ENCODE results near the gene CGRRF1. TPM values are rescaled to one million over a fixed set of nuclear protein-coding genes. Genes with fewer than 3 reads are reported as not detected.

Gene CGRRF1
- total and polyA plus RNA-seq, 9 of the 15 experiments (the other 6 are each of a cell fraction or from before 2014, with no cell fraction given) = 2.8 to 15.8 (median 4.6) TPM

DNA sequence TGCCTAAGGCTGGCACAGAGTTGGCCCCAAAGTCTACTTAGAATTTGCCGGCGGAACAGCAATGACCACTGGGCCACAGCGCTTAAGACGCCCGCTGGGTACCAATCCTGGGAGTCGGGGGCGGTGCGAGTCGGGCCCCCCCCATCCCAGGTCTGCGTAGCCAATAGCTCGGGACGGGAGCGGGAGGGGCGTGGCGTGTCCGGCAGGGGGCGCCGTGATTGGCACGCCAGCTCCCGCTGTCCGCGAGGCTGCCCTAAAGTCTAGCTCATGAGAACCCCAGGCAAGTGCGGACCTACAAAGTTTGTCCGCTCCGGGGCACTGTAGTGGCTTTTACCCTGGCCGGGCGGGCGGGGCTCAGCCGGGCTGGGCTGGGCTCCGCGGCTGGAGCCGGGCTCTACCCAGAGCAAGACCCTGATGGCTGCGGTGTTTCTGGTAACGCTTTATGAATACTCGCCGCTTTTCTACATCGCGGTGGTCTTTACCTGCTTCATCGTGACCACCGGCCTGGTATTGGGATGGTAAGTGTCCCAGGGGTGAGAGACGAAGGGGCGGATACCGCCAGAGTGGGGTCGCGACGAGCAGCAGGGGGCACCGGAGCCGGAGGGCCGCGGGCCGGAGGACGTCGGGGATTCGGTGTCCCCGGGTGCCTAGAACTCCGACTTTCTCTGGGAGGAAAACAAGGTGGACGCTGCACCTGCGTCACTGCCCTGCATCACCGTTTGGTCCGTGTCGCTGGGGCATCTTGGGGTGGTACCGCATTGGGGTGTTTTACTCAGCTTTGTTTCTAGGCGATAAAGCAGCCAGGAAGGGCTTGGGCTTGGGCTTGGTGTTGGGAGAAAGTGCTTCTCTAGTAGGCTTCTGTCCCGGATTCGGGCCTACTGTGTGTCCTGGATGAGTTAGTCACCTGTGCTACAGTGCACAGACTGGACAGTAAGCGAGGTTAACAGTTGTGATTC lies at the start of gene CGRRF1 (continued):
- TF ChIP-seq PHF21A (IDR thresholded peaks at IDR 0.05; ENCODE audit: borderline replicate concordance, low read depth) (no peak), ZBTB1 (CRISPR knock-in tag; IDR thresholded peaks at IDR 0.05; ENCODE audit: borderline replicate concordance, low read depth) (no peak), ZNF431 (CRISPR knock-in tag; IDR thresholded peaks at IDR 0.05) (0 out of 2 replicates have a peak, but pooled peaks have one; percentile 27), TOE1 (IDR thresholded peaks at IDR 0.05; ENCODE audit: borderline replicate concordance) (peak; percentile 82; the same call in 1 of the 2 replicates), TOE1 (CRISPR knock-in tag; IDR thresholded peaks at IDR 0.05; ENCODE audit: borderline replicate concordance, low read depth) (no peak), RBBP5 (IDR thresholded peaks at IDR 0.05; ENCODE audit: borderline replicate concordance, insufficient read depth, low read length, poor library complexity, severe bottlenecking) (peak; percentile 65), POLR2A (conservative IDR thresholded peaks at IDR 0.05) (peak; percentile 52; the same call in 1 of the 2 replicates), GABPB1 (CRISPR knock-in tag; IDR thresholded peaks at IDR 0.05) (peak; percentile 54; the same call in 1 of the 2 replicates), CTBP1 (IDR thresholded peaks at IDR 0.05; ENCODE audit: borderline replicate concordance) (peak; percentile 84; the same call in 1 of the 2 replicates)
- TF ChIP-seq, protein P1, sequence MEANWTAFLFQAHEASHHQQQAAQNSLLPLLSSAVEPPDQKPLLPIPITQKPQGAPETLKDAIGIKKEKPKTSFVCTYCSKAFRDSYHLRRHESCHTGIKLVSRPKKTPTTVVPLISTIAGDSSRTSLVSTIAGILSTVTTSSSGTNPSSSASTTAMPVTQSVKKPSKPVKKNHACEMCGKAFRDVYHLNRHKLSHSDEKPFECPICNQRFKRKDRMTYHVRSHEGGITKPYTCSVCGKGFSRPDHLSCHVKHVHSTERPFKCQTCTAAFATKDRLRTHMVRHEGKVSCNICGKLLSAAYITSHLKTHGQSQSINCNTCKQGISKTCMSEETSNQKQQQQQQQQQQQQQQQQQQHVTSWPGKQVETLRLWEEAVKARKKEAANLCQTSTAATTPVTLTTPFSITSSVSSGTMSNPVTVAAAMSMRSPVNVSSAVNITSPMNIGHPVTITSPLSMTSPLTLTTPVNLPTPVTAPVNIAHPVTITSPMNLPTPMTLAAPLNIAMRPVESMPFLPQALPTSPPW (CRISPR knock-in tag; IDR thresholded peaks at IDR 0.05) = peak; percentile 92
- TF ChIP-seq, protein P2, sequence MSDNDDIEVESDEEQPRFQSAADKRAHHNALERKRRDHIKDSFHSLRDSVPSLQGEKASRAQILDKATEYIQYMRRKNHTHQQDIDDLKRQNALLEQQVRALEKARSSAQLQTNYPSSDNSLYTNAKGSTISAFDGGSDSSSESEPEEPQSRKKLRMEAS (CRISPR knock-in tag; IDR thresholded peaks at IDR 0.05) = peak; percentile 35; the same call in 1 of the 2 replicates
- TF ChIP-seq, protein P3, sequence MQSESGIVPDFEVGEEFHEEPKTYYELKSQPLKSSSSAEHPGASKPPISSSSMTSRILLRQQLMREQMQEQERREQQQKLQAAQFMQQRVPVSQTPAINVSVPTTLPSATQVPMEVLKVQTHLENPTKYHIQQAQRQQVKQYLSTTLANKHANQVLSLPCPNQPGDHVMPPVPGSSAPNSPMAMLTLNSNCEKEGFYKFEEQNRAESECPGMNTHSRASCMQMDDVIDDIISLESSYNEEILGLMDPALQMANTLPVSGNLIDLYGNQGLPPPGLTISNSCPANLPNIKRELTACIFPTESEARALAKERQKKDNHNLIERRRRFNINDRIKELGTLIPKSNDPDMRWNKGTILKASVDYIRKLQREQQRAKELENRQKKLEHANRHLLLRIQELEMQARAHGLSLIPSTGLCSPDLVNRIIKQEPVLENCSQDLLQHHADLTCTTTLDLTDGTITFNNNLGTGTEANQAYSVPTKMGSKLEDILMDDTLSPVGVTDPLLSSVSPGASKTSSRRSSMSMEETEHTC (IDR thresholded peaks at IDR 0.05) = no peak
- TF ChIP-seq, protein P4, sequence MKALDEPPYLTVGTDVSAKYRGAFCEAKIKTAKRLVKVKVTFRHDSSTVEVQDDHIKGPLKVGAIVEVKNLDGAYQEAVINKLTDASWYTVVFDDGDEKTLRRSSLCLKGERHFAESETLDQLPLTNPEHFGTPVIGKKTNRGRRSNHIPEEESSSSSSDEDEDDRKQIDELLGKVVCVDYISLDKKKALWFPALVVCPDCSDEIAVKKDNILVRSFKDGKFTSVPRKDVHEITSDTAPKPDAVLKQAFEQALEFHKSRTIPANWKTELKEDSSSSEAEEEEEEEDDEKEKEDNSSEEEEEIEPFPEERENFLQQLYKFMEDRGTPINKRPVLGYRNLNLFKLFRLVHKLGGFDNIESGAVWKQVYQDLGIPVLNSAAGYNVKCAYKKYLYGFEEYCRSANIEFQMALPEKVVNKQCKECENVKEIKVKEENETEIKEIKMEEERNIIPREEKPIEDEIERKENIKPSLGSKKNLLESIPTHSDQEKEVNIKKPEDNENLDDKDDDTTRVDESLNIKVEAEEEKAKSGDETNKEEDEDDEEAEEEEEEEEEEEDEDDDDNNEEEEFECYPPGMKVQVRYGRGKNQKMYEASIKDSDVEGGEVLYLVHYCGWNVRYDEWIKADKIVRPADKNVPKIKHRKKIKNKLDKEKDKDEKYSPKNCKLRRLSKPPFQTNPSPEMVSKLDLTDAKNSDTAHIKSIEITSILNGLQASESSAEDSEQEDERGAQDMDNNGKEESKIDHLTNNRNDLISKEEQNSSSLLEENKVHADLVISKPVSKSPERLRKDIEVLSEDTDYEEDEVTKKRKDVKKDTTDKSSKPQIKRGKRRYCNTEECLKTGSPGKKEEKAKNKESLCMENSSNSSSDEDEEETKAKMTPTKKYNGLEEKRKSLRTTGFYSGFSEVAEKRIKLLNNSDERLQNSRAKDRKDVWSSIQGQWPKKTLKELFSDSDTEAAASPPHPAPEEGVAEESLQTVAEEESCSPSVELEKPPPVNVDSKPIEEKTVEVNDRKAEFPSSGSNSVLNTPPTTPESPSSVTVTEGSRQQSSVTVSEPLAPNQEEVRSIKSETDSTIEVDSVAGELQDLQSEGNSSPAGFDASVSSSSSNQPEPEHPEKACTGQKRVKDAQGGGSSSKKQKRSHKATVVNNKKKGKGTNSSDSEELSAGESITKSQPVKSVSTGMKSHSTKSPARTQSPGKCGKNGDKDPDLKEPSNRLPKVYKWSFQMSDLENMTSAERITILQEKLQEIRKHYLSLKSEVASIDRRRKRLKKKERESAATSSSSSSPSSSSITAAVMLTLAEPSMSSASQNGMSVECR (CRISPR knock-in tag; IDR thresholded peaks at IDR 0.05) = 0 out of 2 replicates have a peak, but pooled peaks have one; percentile 30
- TF ChIP-seq, protein P5, sequence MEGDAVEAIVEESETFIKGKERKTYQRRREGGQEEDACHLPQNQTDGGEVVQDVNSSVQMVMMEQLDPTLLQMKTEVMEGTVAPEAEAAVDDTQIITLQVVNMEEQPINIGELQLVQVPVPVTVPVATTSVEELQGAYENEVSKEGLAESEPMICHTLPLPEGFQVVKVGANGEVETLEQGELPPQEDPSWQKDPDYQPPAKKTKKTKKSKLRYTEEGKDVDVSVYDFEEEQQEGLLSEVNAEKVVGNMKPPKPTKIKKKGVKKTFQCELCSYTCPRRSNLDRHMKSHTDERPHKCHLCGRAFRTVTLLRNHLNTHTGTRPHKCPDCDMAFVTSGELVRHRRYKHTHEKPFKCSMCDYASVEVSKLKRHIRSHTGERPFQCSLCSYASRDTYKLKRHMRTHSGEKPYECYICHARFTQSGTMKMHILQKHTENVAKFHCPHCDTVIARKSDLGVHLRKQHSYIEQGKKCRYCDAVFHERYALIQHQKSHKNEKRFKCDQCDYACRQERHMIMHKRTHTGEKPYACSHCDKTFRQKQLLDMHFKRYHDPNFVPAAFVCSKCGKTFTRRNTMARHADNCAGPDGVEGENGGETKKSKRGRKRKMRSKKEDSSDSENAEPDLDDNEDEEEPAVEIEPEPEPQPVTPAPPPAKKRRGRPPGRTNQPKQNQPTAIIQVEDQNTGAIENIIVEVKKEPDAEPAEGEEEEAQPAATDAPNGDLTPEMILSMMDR (IDR thresholded peaks at IDR 0.05 in 2 of 3, conservative IDR thresholded peaks at IDR 0.05 in 1 of 3; ENCODE audit: insufficient read depth in 2 of 3, low read depth in 1 of 3, low read length in 3 of 3) = peak; percentile 44 to 60 (median 46)
- TF ChIP-seq, protein P6, sequence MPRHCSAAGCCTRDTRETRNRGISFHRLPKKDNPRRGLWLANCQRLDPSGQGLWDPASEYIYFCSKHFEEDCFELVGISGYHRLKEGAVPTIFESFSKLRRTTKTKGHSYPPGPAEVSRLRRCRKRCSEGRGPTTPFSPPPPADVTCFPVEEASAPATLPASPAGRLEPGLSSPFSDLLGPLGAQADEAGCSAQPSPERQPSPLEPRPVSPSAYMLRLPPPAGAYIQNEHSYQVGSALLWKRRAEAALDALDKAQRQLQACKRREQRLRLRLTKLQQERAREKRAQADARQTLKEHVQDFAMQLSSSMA (CRISPR knock-in tag; IDR thresholded peaks at IDR 0.05) = no peak

Measured in K562 (cell line).